ENCODE results near the gene CTDP1. TPM values are rescaled to one million over a fixed set of nuclear protein-coding genes. Genes with fewer than 3 reads are reported as not detected.

Gene CTDP1
- total and polyA plus RNA-seq, 12 donors = 3.8 to 23.9 (median 15.8) TPM

DNA sequence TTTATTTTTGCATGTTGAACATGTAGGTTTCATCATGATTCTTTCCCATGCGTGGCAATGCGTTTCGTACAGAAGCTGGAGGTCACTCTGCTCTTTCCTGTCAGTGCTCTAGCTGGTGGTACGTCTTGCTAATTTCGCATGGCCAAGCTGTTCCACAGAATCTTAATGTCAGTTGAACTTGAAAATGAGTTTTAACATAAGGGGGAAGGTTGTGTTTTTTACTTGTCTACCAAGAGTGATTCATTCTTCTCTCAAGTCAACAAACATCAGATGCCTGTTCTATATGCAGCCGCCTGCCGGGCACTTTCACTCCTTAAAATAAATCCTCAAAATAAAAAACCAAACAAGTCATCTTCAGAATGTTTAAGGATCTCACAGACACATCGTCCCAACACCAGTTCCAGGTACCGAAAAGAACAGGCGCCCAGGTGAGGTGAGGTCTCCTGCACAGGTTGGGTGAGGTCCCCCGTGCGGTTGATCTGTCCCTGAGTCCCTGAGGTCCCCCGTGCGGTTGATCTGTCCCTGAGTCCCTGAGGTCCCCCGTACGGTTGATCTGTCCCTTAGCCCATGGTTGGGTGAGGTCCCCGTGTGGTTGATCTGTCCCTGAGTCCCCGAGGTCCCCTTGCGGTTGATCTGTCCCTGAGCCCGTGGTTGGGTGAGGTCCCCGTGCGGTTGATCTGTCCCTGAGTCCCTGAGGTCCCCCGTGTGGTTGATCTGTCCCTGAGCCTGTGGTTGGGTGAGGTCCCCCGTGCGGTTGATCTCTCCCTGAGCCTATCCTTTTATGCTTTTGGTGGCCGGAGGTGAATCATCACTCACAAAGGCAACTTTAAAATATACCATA lies 61.1 kb downstream of the CTDP1 start:
- TF ChIP-seq, protein P1, sequence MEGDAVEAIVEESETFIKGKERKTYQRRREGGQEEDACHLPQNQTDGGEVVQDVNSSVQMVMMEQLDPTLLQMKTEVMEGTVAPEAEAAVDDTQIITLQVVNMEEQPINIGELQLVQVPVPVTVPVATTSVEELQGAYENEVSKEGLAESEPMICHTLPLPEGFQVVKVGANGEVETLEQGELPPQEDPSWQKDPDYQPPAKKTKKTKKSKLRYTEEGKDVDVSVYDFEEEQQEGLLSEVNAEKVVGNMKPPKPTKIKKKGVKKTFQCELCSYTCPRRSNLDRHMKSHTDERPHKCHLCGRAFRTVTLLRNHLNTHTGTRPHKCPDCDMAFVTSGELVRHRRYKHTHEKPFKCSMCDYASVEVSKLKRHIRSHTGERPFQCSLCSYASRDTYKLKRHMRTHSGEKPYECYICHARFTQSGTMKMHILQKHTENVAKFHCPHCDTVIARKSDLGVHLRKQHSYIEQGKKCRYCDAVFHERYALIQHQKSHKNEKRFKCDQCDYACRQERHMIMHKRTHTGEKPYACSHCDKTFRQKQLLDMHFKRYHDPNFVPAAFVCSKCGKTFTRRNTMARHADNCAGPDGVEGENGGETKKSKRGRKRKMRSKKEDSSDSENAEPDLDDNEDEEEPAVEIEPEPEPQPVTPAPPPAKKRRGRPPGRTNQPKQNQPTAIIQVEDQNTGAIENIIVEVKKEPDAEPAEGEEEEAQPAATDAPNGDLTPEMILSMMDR (IDR thresholded peaks at IDR 0.05) = no peak
- no peak for TF ChIP-seq POLR2A (IDR thresholded peaks at IDR 0.05)
- H3K27me3 ChIP-seq = no peaks in the 10 kb centered on the region
- no peaks in the 10 kb centered on the region for H3K9me3 ChIP-seq (replicated peaks in 1 of 3)
- H3K4me1 ChIP-seq (replicated peaks in 1 of 2) = no peaks in the 10 kb centered on the region
- peaks cover 0 to 13% of the 10 kb centered on the region in 2 donors for H3K36me3 ChIP-seq (replicated peaks in 1 of 2)
- intact Hi-C loops (cut with DNase I) = no loop called here
- DNase-seq = no peak
- no peak overlapping the region for H3K27ac ChIP-seq
- no peak overlapping the region for H3K4me3 ChIP-seq
- WGBS, 4 donors = 90 to 96% (median 95%) methylated on average over 20 to 26 of the region's 26 CpGs

DNA sequence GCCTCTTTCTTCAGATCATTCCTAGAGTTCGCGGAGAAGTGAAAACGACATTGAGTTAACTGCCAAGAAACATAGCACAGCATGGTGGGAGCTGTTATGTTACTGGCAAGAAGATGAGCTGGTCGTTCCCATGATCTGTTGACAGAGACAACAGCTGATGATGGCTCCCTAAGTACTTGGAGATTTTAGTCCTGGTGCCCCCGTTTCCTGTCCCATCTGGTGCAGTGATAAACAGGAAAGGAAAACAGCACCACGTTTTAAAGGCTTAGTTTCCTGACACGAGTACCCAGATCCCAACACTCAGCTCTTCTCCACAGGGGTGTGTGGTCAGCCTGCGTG lies 61.7 kb downstream of the CTDP1 start:
- Histone ChIP-seq H3K36me3 (replicated peaks in 1 of 2) (peaks cover 0 to 13% of the 10 kb centered on the region in 2 donors), H3K4me3 (no peak overlapping the region), H3K27ac (no peak overlapping the region), H3K27me3 (no peaks in the 10 kb centered on the region), H3K9me3 (replicated peaks in 1 of 3) (no peaks in the 10 kb centered on the region), H3K4me1 (replicated peaks in 1 of 2) (no peaks in the 10 kb centered on the region)
- DNase-seq = no peak
- TF ChIP-seq, protein P1 (IDR thresholded peaks at IDR 0.05) = no peak
- TF ChIP-seq POLR2A (IDR thresholded peaks at IDR 0.05) = no peak
- intact Hi-C loops (cut with DNase I) = no loop called here
- WGBS, 4 donors = 83 to 94% (median 86%) methylated on average over 6 to 8 of the region's 8 CpGs

DNA sequence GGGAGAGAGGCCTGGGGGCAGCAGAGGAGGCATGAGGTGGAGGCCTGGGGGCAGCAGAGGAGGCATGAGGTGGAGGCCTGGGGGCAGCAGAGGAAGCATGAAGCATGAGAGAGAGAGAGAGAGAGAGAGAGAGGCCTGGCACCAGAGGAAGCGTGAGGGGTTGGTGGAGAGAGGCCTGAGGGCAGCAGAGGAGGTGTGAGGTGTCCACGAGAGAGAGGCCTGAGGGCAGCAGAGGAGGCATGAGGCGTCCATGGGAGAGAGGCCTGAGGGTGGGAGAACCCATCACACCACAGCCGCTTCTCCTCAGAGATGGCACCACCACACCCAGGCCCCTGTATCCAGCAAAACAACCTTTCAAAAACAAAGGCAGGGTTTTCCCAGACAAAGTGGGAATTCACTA lies 62.5 kb downstream of the CTDP1 start:
- Histone ChIP-seq H3K27ac (no peak overlapping the region), H3K4me3 (no peak overlapping the region), H3K4me1 (replicated peaks in 1 of 2) (no peaks in the 10 kb centered on the region), H3K36me3 (replicated peaks in 1 of 2) (peaks cover 0 to 7% of the 10 kb centered on the region in 2 donors), H3K9me3 (replicated peaks in 1 of 3) (no peaks in the 10 kb centered on the region), H3K27me3 (no peaks in the 10 kb centered on the region)
- intact Hi-C loops (cut with DNase I) = no loop called here
- no peak for DNase-seq
- TF ChIP-seq, protein P1 (IDR thresholded peaks at IDR 0.05) = no peak
- no peak for TF ChIP-seq POLR2A (IDR thresholded peaks at IDR 0.05)
- WGBS, 4 donors = 96 to 99% (median 98%) methylated on average over 4 of the region's 4 CpGs

DNA sequence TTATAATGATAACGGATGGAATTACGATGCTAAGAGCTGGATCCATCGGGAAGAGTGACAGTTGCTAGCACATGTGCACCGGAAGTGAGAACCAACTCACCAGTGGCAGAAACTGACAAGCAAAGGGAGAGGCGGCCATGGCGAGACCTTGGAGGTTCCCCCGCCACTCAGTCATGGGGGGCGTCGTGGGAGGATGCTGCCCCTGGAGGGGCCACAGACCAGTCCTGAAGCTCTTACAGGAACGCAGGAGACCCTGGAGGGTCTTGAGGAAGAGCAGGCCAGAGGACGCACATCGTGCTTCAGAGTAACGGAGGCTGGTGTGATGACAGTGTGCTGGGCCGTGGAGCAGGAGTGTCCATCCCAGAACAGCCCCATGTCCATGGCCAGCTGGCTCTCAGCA lies 65.0 kb downstream of the CTDP1 start:
- TF ChIP-seq POLR2A (IDR thresholded peaks at IDR 0.05) = no peak
- TF ChIP-seq, protein P1 (IDR thresholded peaks at IDR 0.05) = no peak
- H3K9me3 ChIP-seq (replicated peaks in 1 of 3) = no peaks in the 10 kb centered on the region
- H3K36me3 ChIP-seq (replicated peaks in 1 of 2) = peaks cover 0 to 6% of the 10 kb centered on the region in 2 donors
- no peak overlapping the region for H3K4me3 ChIP-seq
- WGBS, 4 donors = 88 to 95% (median 92%) methylated on average over 10 to 14 of the region's 14 CpGs
- no peaks in the 10 kb centered on the region for H3K4me1 ChIP-seq (replicated peaks in 1 of 2)
- H3K27ac ChIP-seq = no peak overlapping the region
- intact Hi-C loops (cut with DNase I) = no loop called here
- DNase-seq = peak in 1 of 7 donors; percentile 27
- no peaks in the 10 kb centered on the region for H3K27me3 ChIP-seq

Data from adrenal gland (tissue), 12 donors.